OCI-LY3 (cell line): ENCODE results near the gene SCLY.

Source experiments
- H2AFZ ChIP-seq: fragments of 200-600, 300-600 bp; shearing (Covaris generic); 2 replicates; pipeline ENCODE4 v1.6.0; 2014; ENCODE audit warnings: antibody characterized with exemption, low read depth, low read length
- H3K27ac ChIP-seq: fragments of 200-600, 300-600 bp; sonication (generic); 2 replicates; pipeline ENCODE4 v1.5.1; 2014; ENCODE audit warnings: mild to moderate bottlenecking, low read length, moderate library complexity, mixed read lengths
- H3K27me3 ChIP-seq: fragments of 200-600, 300-600 bp; sonication (generic); 2 replicates; pipeline ENCODE4 v1.6.1; 2014; ENCODE audit warnings: low read depth, low read length, mixed read lengths
- H3K36me3 ChIP-seq: fragments of 200-600, 300-600 bp; sonication (generic); replicated peaks from 2 replicates; pipeline ENCODE3; 2014; ENCODE audit warnings: low read depth, low read length, mixed read lengths
- H3K4me1 ChIP-seq: fragments of 300-600, 200-600 bp; sonication (generic); 2 replicates; pipeline ENCODE4 v1.6.1; 2014; ENCODE audit warnings: low read length, mixed read lengths
- H3K4me2 ChIP-seq: fragments of 200-600, 300-600 bp; sonication (generic); 2 replicates; pipeline ENCODE4 v1.6.1; 2014; ENCODE audit warnings: low read length, mixed read lengths
- H3K4me3 ChIP-seq: fragments of 300-600, 200-600 bp; sonication (generic); 2 replicates; pipeline ENCODE4 v1.5.1; 2014; ENCODE audit warnings: antibody characterized with exemption, mild to moderate bottlenecking, low read length, moderate library complexity
- H3K79me2 ChIP-seq: fragments of 300-600, 200-600 bp; shearing (Covaris generic); 2 replicates; pipeline ENCODE4 v1.6.1; 2014; ENCODE audit warnings: mild to moderate bottlenecking, low read length, mixed read lengths
- H3K9ac ChIP-seq: fragments of 300-600, 200-600 bp; shearing (Covaris generic); 2 replicates; pipeline ENCODE4 v1.6.0; 2014; ENCODE audit warnings: mild to moderate bottlenecking, low read length, moderate library complexity
- H3K9me3 ChIP-seq: fragments of 200-600, 300-600 bp; shearing (Covaris generic); 2 replicates; pipeline ENCODE4 v1.6.1; 2014; ENCODE audit warnings: low read length, mixed read lengths; ENCODE audit not compliant: insufficient read depth
- H4K20me1 ChIP-seq: fragments of 200-600, 300-600 bp; sonication (generic); 2 replicates; pipeline ENCODE4 v1.6.1; 2016; ENCODE audit warnings: low read length, mixed read lengths; ENCODE audit not compliant: insufficient read depth
- EZH2phosphoT487 ChIP-seq: fragments of 200-600 bp; shearing (Covaris generic); IDR thresholded peaks from 2 replicates; pipeline ENCODE4 v1.6.1; 2018; ENCODE audit warnings: antibody characterized with exemption, mixed run types, low read depth
- TF ChIP-seq, protein P1 (sequence below): fragments of 200-600, 300-600 bp; sonication (generic); IDR thresholded peaks from 2 replicates; pipeline ENCODE4 v1.5.1; 2014; ENCODE audit warnings: antibody characterized with exemption, low read length, low read depth

The SCLY gene

DNA sequence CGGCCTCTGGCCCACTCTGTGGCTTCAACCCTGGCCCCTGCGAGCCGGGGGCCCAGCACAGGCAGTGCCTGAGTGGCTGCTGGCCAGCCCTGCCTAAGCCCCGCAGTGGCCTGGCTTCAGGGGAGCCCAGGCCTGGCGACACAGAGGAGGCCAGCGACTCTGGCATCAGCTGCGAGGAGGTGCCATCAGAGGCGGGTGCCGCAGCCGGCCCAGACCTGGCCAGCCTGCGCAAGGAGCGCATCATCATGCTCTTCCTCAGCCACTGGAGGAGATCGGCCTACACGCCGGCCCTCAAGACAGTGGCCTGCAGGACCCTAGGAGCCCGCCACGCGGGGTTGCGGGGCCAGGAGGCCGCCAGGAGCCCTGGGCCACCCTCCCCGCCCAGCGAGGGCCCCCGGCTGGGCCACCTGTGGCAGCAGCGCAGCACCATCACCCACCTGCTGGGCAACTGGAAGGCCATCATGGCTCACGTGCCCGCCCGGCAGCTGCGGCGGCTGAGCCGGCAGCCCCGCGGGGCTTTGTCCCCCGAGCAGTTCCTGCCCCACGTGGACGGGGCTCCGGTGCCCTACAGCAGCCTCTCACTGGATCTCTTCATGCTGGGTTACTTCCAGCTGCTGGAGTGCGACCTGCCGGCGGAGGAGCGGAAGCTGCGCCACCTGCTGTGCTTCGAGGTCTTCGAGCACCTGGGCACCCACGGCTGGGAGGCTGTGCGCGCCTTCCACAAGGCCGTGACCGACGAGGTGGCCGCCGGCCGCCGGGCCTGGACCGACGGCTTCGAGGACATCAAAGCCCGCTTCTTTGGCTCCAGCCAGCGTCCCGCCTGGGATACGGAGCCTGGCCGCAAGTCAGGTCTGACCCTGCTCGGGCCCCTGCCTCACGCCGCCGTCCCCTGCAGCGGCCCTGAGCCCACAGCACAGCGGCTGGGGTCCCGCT is 70.2 kb downstream of the SCLY start:
- no peaks in the 10 kb centered on the region for H4K20me1 ChIP-seq
- H3K36me3 ChIP-seq, result no peaks in the 10 kb centered on the region
- H3K27me3 ChIP-seq, result no peaks in the 10 kb centered on the region
- no peaks in the 10 kb centered on the region for H3K4me1 ChIP-seq
- 0 out of 2 replicates have a peak overlapping the region, but pooled peaks have one; percentile 7 for H3K4me2 ChIP-seq
- 0 out of 2 replicates have a peak, but pooled peaks cover 4% of the 10 kb centered on the region for H3K9me3 ChIP-seq
- TF ChIP-seq, protein P1, sequence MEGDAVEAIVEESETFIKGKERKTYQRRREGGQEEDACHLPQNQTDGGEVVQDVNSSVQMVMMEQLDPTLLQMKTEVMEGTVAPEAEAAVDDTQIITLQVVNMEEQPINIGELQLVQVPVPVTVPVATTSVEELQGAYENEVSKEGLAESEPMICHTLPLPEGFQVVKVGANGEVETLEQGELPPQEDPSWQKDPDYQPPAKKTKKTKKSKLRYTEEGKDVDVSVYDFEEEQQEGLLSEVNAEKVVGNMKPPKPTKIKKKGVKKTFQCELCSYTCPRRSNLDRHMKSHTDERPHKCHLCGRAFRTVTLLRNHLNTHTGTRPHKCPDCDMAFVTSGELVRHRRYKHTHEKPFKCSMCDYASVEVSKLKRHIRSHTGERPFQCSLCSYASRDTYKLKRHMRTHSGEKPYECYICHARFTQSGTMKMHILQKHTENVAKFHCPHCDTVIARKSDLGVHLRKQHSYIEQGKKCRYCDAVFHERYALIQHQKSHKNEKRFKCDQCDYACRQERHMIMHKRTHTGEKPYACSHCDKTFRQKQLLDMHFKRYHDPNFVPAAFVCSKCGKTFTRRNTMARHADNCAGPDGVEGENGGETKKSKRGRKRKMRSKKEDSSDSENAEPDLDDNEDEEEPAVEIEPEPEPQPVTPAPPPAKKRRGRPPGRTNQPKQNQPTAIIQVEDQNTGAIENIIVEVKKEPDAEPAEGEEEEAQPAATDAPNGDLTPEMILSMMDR, result peak; percentile 12; the same call in 1 of the 2 replicates
- no peak for TF ChIP-seq EZH2phosphoT487
- no peaks in the 10 kb centered on the region for H3K79me2 ChIP-seq
- no peak overlapping the region for H3K9ac ChIP-seq
- H2AFZ ChIP-seq, result no peak overlapping the region
- no peak overlapping the region for H3K4me3 ChIP-seq
- no peak overlapping the region for H3K27ac ChIP-seq

DNA sequence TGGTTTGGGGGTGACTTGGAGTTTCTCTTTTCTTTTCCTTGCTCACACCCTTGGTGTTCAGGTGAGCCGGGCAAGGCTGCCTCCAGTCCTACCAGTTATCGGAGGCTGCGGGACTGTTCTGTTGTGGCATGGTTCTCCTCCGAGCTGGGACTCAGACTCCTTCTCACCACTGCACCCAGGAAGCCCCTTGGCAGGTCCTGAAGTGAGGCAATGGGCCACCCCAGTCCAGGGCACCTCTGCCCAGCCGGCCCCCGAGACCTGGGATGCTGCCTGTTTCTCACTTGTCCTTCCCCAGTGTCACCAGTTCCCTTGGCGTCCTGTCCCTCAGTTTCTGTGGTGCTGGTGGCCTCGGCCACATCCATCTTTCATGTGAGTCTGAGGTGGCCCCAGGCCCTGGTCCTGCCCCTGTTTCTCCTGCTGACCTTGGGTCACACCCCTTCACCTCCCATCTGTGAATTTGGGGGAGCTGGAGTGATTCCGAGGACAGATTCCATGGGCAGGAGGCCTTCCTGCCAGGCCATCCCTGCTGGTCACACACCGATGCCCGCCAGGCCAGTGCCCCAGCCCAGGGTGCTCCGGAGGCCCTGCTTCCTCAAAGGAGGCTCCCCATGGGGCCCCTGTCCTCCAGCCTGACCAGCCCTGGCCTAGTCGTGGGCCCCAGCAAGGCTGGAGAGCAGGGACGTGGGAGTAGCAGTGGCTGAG is 71.1 kb downstream of the SCLY start:
- Histone ChIP-seq H2AFZ (no peak overlapping the region), H3K27me3 (no peaks in the 10 kb centered on the region), H3K9ac (no peak overlapping the region), H3K36me3 (no peaks in the 10 kb centered on the region), H3K4me2 (no peak overlapping the region), H3K79me2 (no peaks in the 10 kb centered on the region), H3K27ac (no peak overlapping the region), H3K9me3 (no peaks in the 10 kb centered on the region), H4K20me1 (no peaks in the 10 kb centered on the region), H3K4me1 (no peaks in the 10 kb centered on the region), H3K4me3 (no peak overlapping the region)
- no peak for TF ChIP-seq EZH2phosphoT487
- TF ChIP-seq, protein P1, result no peak

DNA sequence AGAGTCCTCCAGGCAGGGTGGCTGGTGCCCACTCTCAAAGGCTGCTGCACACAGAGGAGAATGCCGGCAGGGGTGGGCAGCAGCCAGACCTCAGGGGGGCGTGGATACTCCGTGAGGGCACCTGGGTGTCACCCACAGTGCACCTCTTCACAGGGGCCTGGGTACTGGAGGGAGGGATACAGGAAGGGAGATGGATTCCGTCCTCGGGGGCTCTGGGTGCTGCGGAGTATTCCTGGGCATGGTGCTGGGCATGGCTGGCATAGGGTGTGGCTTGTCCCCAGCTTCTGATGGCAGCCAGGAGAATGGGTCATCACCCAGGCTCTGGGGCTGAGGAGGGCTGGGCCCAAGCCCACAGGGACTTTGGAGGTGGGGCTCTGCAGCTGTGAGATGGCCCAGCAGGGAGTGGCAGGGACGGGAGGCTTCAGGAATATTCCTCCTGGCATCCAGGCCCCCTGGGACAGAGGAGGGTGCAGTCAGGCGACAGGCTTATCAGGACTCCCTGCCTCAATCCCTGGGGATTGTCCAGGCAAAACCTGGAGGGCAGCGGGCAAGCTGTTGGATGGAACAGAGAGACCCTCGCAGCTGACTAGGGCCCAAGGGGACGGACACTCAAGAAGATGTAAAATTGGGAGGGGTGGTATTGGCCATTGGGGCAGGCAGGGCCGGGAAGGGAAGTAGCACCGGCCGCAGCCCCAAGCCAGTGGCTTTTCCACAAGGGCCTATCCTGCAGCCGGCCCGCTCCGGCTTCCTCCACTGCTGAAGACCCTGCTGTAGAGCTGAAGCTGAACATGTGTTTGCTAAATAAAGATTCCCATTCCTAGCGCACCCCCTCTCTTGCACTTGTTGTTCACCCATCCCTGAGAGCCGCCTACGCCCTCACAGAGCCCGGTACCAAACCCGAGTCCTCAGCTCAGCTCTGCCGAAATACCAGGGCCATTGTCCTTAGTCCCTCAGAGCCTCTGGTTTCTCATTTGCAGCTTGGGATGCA is 72.0 kb downstream of the SCLY start:
- H3K4me2 ChIP-seq, result no peak overlapping the region
- no peaks in the 10 kb centered on the region for H3K9me3 ChIP-seq
- no peaks in the 10 kb centered on the region for H4K20me1 ChIP-seq
- TF ChIP-seq, protein P1, result no peak
- no peak for TF ChIP-seq EZH2phosphoT487
- no peak overlapping the region for H3K4me3 ChIP-seq
- no peak overlapping the region for H3K27ac ChIP-seq
- H3K9ac ChIP-seq, result no peak overlapping the region
- no peaks in the 10 kb centered on the region for H3K79me2 ChIP-seq
- H3K27me3 ChIP-seq, result no peaks in the 10 kb centered on the region
- no peaks in the 10 kb centered on the region for H3K4me1 ChIP-seq
- no peaks in the 10 kb centered on the region for H3K36me3 ChIP-seq
- H2AFZ ChIP-seq, result no peak overlapping the region
